Naive B cell (primary cell): ENCODE data around the gene GDE1. TPM values are rescaled to one million over a fixed set of nuclear protein-coding genes. Genes with fewer than 3 reads are reported as not detected.
A peak's percentile ranks its signal among the peaks of the same experiment; 100 is the strongest.

Experiments
- ATAC-seq, 2 donors: fragments of 150-1000 bp; cut with Tn5 transposase; 2 replicates each; pipeline ENCODE4 v1.10.0; 2021; ENCODE audit warnings: low read depth in 2 of 2, mild to moderate bottlenecking in 2 of 2, moderate library complexity in 2 of 2
- DNase-seq: peaks from one replicate; pipeline ENCODE4 v3.0.0; 2022
- H3K27ac Mint-ChIP-seq, 6 donors: one replicate each; pipeline ENCODE4 v1.8.0; 2020 to 2022; ENCODE audit warnings: mild to moderate bottlenecking in 6 of 6, mixed read lengths in 6 of 6, moderate library complexity in 5 of 6, inconsistent platforms in 2 of 6
- H3K27me3 Mint-ChIP-seq, 3 donors: one replicate each; pipeline ENCODE4 v1.8.0; 2021 to 2022; ENCODE audit warnings: mixed read lengths in 3 of 3, mild to moderate bottlenecking in 1 of 3
- H3K36me3 Mint-ChIP-seq, 2 donors: one replicate each; pipeline ENCODE4 v1.8.0; 2020 to 2022; ENCODE audit warnings: mixed read lengths in 2 of 2, inconsistent platforms in 1 of 2, mild to moderate bottlenecking in 1 of 2
- H3K4me1 Mint-ChIP-seq, 3 donors: one replicate each; pipeline ENCODE4 v1.8.0; 2020 to 2022; ENCODE audit warnings: mixed read lengths in 3 of 3, inconsistent platforms in 1 of 3, mild to moderate bottlenecking in 1 of 3, moderate library complexity in 1 of 3
- H3K4me3 Mint-ChIP-seq, 8 donors: one replicate each; pipeline ENCODE4 v1.8.0; 2020 to 2022; ENCODE audit warnings: mild to moderate bottlenecking in 8 of 8, mixed read lengths in 8 of 8, moderate library complexity in 8 of 8, inconsistent platforms in 2 of 8
- H3K9me3 Mint-ChIP-seq, 7 donors: one replicate each; pipeline ENCODE4 v1.8.0; 2020 to 2022; ENCODE audit warnings: mixed read lengths in 7 of 7, mild to moderate bottlenecking in 5 of 7, inconsistent platforms in 2 of 7, moderate library complexity in 1 of 7
- polyA plus RNA-seq, 6 donors: library from polyadenylated mRNA; unstranded; fragments of 300-500 nt; fragmentation: Illumina TruSeq; gene quantifications; one replicate each; pipeline ENCODE4 v1.2.3, GENCODE V29; 2021; ENCODE audit warnings: low read depth in 6 of 6

GDE1 gene
- polyA plus RNA-seq, 6 donors from 2014 or later, result 25.2 to 36.3 (median 28.2) TPM

DNA sequence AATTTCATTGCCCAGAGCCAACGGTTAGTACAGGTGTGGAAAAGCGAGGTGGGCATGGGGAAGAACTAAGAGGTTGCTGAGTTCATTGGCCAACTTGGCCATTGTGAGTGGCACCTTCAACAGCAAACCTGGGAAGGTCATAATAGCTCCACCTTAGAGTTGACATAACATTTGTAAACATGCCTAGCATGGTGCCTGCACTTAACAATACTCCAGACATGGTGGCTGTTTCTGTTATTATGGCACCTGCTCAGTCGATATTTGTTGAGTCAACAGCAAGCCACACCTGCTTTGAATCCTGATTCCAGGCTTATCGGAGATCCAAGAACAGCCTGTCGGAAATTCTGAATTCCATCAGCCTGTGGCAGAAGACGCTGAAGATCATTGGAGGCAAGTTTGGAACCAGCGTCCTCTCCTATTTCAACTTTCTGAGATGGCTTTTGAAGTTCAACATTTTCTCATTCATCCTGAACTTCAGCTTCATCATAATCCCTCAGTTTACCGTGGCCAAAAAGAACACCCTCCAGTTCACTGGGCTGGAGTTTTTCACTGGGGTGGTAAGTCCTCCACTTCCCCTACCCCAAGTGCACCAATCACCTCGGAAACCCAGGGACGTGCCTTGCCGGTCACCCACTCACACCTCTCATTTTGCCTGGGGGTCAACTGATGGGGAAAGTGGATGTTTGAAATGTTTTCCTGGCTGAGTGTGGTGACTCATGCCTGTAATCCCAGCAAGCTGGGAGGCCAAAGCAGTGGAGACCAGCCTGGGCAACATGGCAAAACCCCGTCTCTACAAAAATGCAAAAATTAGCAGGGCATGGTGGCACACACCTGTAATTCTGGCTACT, 58.2 kb downstream of the GDE1 start:
- Mint-ChIP-seq H3K4me1 (no peaks in the 10 kb centered on the region), H3K36me3 (no peaks in the 10 kb centered on the region), H3K9me3 (peaks cover 0 to 4% (median 0%) of the 10 kb centered on the region in 7 donors), H3K4me3 (no peak overlapping the region), H3K27ac (no peak overlapping the region), H3K27me3 (peaks cover 8 to 19% (median 14%) of the 10 kb centered on the region in 3 donors)
- DNase-seq, result no peak
- no peak for ATAC-seq

DNA sequence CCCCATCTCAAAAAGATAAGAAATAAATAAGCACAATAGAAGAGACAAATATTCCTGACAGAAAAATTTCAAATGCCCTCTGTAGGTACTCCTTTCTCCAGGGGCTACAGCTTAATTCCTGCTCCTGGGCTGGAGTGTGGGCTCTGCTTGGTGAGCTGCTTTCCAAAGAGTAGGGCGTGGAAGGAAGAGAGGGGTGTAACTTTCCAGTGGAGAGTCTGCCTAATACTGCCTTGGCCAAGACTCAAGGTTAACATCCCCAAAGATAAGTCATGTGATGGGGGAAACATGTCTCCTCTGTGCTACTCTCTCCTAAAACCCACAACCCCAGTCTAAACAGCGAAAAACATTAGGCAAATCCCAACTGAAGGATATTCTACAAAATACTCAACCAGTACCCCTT, 61.5 kb downstream of the GDE1 start:
- H3K9me3 Mint-ChIP-seq, result peaks cover 0 to 4% (median 0%) of the 10 kb centered on the region in 7 donors
- DNase-seq (no peak), ATAC-seq (no peak)
- H3K36me3 Mint-ChIP-seq, result no peaks in the 10 kb centered on the region
- peaks cover 12 to 19% (median 16%) of the 10 kb centered on the region in 3 donors for H3K27me3 Mint-ChIP-seq
- no peaks in the 10 kb centered on the region for H3K4me1 Mint-ChIP-seq
- no peak overlapping the region for H3K27ac Mint-ChIP-seq
- H3K4me3 Mint-ChIP-seq, result no peak overlapping the region

DNA sequence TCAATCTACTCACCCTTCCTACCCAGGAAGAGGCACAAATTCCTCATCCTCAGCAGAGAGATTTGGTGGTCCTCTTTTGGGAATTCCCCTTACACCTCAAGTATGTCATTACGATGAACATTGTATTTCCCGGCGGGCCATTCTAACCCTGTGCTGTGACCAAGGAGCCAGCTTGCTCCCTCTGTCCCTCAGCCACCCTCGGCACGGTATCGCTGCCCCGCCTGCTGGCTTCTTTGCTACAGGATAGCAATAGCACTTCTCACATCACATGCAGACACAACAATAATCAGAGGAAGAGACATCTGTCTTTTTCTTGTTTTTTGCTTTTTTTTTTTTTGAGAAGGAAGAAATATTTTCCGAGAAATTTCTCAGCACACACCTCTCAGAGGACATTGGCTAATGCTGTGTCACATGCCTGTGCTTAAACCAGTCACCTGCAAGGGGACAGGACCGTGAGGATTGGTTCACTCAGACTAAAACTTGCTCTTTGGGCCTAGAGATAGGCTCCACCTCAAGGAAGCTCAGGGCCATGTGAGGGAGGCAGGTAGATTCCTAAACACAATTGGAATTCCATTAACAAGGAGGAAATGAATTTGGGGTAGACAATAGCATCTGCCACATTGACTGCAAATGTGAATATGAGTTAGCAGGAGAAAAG, 63.0 kb downstream of the GDE1 start:
- Mint-ChIP-seq H3K9me3 (peaks cover 0 to 4% (median 0%) of the 10 kb centered on the region in 7 donors), H3K27ac (peak overlapping the region in 1 of 6 donors; percentile 39), H3K4me3 (no peak overlapping the region)

More for the DNA sequence above, 63.0 kb downstream of the GDE1 start:
- ATAC-seq (no peak), DNase-seq (no peak)
- Mint-ChIP-seq H3K4me1 (no peaks in the 10 kb centered on the region), H3K27me3 (peaks cover 8 to 19% (median 16%) of the 10 kb centered on the region in 3 donors), H3K36me3 (no peaks in the 10 kb centered on the region)

Other genes starting within 250 kb of the GDE1 start
- not detected for gene CLEC19A, start 236.4 kb downstream of the GDE1 start, polyA plus RNA-seq
- not detected for gene TMC5, start 104.2 kb downstream of the GDE1 start, polyA plus RNA-seq
- 10 to 100 TPM in 2 of 6 donors, 1 to 10 TPM in 4; 5.1 to 12.6 (median 9.6) TPM for gene CCP110, start 1.8 kb upstream of the GDE1 start, polyA plus RNA-seq
- 10 to 100 TPM; 31.1 to 38.6 (median 33.8) TPM for gene VPS35L, start 33.6 kb upstream of the GDE1 start, polyA plus RNA-seq
- gene KNOP1, start 196.1 kb upstream of the GDE1 start, polyA plus RNA-seq, result 1 to 10 TPM; 2.2 to 8.3 (median 5.9) TPM
- gene IQCK, start 196.2 kb upstream of the GDE1 start, polyA plus RNA-seq, result 1 to 10 TPM in 5 of 6 donors, not detected in 1; 1.1 to 3.7 (median 1.9) TPM